ENCODE measurements around the gene SPHK2. TPM values are rescaled to one million over a fixed set of nuclear protein-coding genes. Genes with fewer than 3 reads are reported as not detected.

SPHK2 gene
- polyA plus RNA-seq, 3 donors = 8.5 to 9.4 (median 9.1) TPM

- no peak for TF ChIP-seq CTCF (IDR thresholded peaks at IDR 0.05)
- 88% methylated on average over 17 of the region's 21 CpGs for WGBS (ENCODE audit: insufficient coverage)
- no peak overlapping the region for H3K27ac ChIP-seq (ENCODE audit: low read depth in 1 of 2, low read length in 2 of 2)
- no peak overlapping the region for H3K4me3 Mint-ChIP-seq
- DNase-seq = no peak
- H3K9ac ChIP-seq (ENCODE audit: insufficient read depth, low read length, poor library complexity, severe bottlenecking) = no peak overlapping the region
- H3K36me3 ChIP-seq (replicated peaks in 1 of 2; ENCODE audit: control insufficient read depth in 1 of 2, insufficient read depth in 2 of 2, low read length in 2 of 2) = no peaks in the 10 kb centered on the region
- H3K4me1 Mint-ChIP-seq = peaks cover 2% of the 10 kb centered on the region
- H3K27me3 ChIP-seq (ENCODE audit: control insufficient read depth in 2 of 2, insufficient read depth in 2 of 2, low read length in 2 of 2) = no peaks in the 10 kb centered on the region
- H3K9me3 Mint-ChIP-seq = peaks cover 0 to 2% (median 0%) of the 10 kb centered on the region in 7 donors
- H3K27ac Mint-ChIP-seq = peak overlapping the region in 2 of 7 donors; percentile 40 to 73
- no peak overlapping the region for H2AFZ ChIP-seq (ENCODE audit: insufficient read depth, low read depth, low read length, poor library complexity, severe bottlenecking)
- no peak overlapping the region for H3K4me2 ChIP-seq (replicated peaks; ENCODE audit: extremely low read depth, low read length, poor library complexity, severe bottlenecking)
- H3K79me2 ChIP-seq (ENCODE audit: insufficient read depth, low read length) = no peaks in the 10 kb centered on the region
- H3K27me3 Mint-ChIP-seq (ENCODE audit: low read depth in 3 of 3) = peaks cover 5 to 7% (median 5%) of the 10 kb centered on the region in 3 donors
- intact Hi-C loops (cut with micrococcal nuclease) = no loop called here
- no peaks in the 10 kb centered on the region for H3K9me3 ChIP-seq (replicated peaks in 1 of 2; ENCODE audit: control insufficient read depth in 1 of 2, insufficient read depth in 1 of 2, low read length in 2 of 2)
- no peaks in the 10 kb centered on the region for H4K20me1 ChIP-seq (ENCODE audit: insufficient read depth, low read length)
- no peaks in the 10 kb centered on the region for H3K4me1 ChIP-seq (ENCODE audit: control insufficient read depth in 1 of 2, insufficient read depth in 2 of 2, low read length in 2 of 2)
- H3K36me3 Mint-ChIP-seq = no peaks in the 10 kb centered on the region
- no peak overlapping the region for H3K4me3 ChIP-seq (replicated peaks in 1 of 3; ENCODE audit: low read depth in 2 of 3, low read length in 3 of 3)
These were observed 18.5 kb upstream of the SPHK2 start for GRCh38 chr19:48600679-48601417.

- H3K4me3 Mint-ChIP-seq = no peak overlapping the region
- no peak overlapping the region for H3K27ac ChIP-seq (ENCODE audit: low read depth in 1 of 2, low read length in 2 of 2)
- no peak overlapping the region for H3K9ac ChIP-seq (ENCODE audit: insufficient read depth, low read length, poor library complexity, severe bottlenecking)
- no peak overlapping the region for H3K4me2 ChIP-seq (replicated peaks; ENCODE audit: extremely low read depth, low read length, poor library complexity, severe bottlenecking)
- H3K9me3 ChIP-seq (replicated peaks in 1 of 2; ENCODE audit: control insufficient read depth in 1 of 2, insufficient read depth in 1 of 2, low read length in 2 of 2) = no peaks in the 10 kb centered on the region
- no peaks in the 10 kb centered on the region for H3K79me2 ChIP-seq (ENCODE audit: insufficient read depth, low read length)
- TF ChIP-seq CTCF (IDR thresholded peaks at IDR 0.05) = no peak
- no peak overlapping the region for H2AFZ ChIP-seq (ENCODE audit: insufficient read depth, low read depth, low read length, poor library complexity, severe bottlenecking)
- no peaks in the 10 kb centered on the region for H3K4me1 ChIP-seq (ENCODE audit: control insufficient read depth in 1 of 2, insufficient read depth in 2 of 2, low read length in 2 of 2)
- no peak for DNase-seq
- no peaks in the 10 kb centered on the region for H3K36me3 Mint-ChIP-seq
- H3K27me3 Mint-ChIP-seq (ENCODE audit: low read depth in 3 of 3) = peaks cover under 1 to 10% (median 6%) of the 10 kb centered on the region in 3 donors
- H3K27ac Mint-ChIP-seq = no peak overlapping the region
- no peaks in the 10 kb centered on the region for H3K36me3 ChIP-seq (replicated peaks in 1 of 2; ENCODE audit: control insufficient read depth in 1 of 2, insufficient read depth in 2 of 2, low read length in 2 of 2)
- no peaks in the 10 kb centered on the region for H4K20me1 ChIP-seq (ENCODE audit: insufficient read depth, low read length)
- H3K9me3 Mint-ChIP-seq = peaks cover 0 to 2% (median 0%) of the 10 kb centered on the region in 7 donors
- 79% methylated on average over 7 of the region's 9 CpGs for WGBS (ENCODE audit: insufficient coverage)
- intact Hi-C loops (cut with micrococcal nuclease) = no loop called here
- H3K4me1 Mint-ChIP-seq = peaks cover 2% of the 10 kb centered on the region
- H3K4me3 ChIP-seq (replicated peaks in 1 of 3; ENCODE audit: low read depth in 2 of 3, low read length in 3 of 3) = no peak overlapping the region
- no peaks in the 10 kb centered on the region for H3K27me3 ChIP-seq (ENCODE audit: control insufficient read depth in 2 of 2, insufficient read depth in 2 of 2, low read length in 2 of 2)
These were observed 16.3 kb upstream of the SPHK2 start for GRCh38 chr19:48603001-48603400.
